Mucosa of rectum (tissue), 2 donors: ENCODE data around the gene TFR2.

Experiments used
- H3K27ac ChIP-seq, 2 donors: one replicate each; pipeline ENCODE4 v1.7.0; 2013; ENCODE audit warnings: inconsistent platforms in 2 of 2, low read depth in 2 of 2, low read length in 2 of 2
- H3K27me3 ChIP-seq, 2 donors: one replicate each; pipeline ENCODE4 v1.7.0; 2013; ENCODE audit warnings: low read length in 2 of 2; ENCODE audit not compliant: control insufficient read depth in 2 of 2, insufficient read depth in 2 of 2
- H3K36me3 ChIP-seq, 2 donors: one replicate each; pipeline ENCODE4 v1.7.0; 2013; ENCODE audit warnings: low read length in 2 of 2; ENCODE audit not compliant: control insufficient read depth in 2 of 2, insufficient read depth in 2 of 2
- H3K4me1 ChIP-seq, 2 donors: one replicate each; pipeline ENCODE4 v1.7.0; 2013; ENCODE audit warnings: low read length in 2 of 2, mild to moderate bottlenecking in 1 of 2; ENCODE audit not compliant: control insufficient read depth in 2 of 2, insufficient read depth in 2 of 2
- H3K4me3 ChIP-seq, 2 donors: one replicate each; pipeline ENCODE4 v1.7.0; 2013; ENCODE audit warnings: low read length in 2 of 2
- H3K9ac ChIP-seq, 2 donors: one replicate each; pipeline ENCODE4 v1.7.0; 2013; ENCODE audit warnings: low read length in 2 of 2, low read depth in 1 of 2, mild to moderate bottlenecking in 1 of 2
- H3K9me3 ChIP-seq, 2 donors: one replicate each; pipeline ENCODE4 v1.7.0; 2013; ENCODE audit warnings: low read length in 2 of 2; ENCODE audit not compliant: control insufficient read depth in 2 of 2
- donor health status: healthy.
- donor health status: Normal muscosa, but diverticular disease.

Gene TFR2

DNA sequence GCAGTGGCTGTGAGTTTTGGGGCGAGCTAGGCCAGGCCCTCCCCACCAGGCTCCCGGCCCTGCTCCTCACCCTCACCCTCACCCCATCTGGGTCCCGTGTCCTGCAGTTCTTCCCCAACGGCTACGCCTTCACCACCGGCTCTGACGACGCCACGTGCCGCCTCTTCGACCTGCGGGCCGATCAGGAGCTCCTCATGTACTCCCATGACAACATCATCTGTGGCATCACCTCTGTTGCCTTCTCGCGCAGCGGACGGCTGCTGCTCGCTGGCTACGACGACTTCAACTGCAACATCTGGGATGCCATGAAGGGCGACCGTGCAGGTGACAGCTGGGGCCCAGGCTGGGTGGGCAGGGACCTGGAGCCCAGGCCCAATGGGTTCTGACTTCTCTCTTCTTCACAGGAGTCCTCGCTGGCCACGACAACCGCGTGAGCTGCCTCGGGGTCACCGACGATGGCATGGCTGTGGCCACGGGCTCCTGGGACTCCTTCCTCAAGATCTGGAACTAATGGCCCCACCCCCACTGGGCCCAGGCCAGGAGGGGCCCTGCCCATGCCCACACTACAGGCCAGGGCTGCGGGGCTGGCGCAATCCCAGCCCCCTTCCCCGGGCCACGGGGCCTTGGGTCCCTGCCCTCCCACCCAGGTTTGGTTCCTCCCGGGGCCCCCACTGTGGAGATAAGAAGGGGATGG, 37.1 kb upstream of the TFR2 start:
- no peaks in the 10 kb centered on the region for H3K27me3 ChIP-seq
- no peaks in the 10 kb centered on the region for H3K9me3 ChIP-seq
- H3K27ac ChIP-seq: no peak overlapping the region
- no peak overlapping the region for H3K4me3 ChIP-seq
- H3K9ac ChIP-seq: no peak overlapping the region
- H3K36me3 ChIP-seq: peaks cover 36 to 49% of the 10 kb centered on the region in 2 donors
- H3K4me1 ChIP-seq: peaks cover 3 to 17% of the 10 kb centered on the region in 2 donors

DNA sequence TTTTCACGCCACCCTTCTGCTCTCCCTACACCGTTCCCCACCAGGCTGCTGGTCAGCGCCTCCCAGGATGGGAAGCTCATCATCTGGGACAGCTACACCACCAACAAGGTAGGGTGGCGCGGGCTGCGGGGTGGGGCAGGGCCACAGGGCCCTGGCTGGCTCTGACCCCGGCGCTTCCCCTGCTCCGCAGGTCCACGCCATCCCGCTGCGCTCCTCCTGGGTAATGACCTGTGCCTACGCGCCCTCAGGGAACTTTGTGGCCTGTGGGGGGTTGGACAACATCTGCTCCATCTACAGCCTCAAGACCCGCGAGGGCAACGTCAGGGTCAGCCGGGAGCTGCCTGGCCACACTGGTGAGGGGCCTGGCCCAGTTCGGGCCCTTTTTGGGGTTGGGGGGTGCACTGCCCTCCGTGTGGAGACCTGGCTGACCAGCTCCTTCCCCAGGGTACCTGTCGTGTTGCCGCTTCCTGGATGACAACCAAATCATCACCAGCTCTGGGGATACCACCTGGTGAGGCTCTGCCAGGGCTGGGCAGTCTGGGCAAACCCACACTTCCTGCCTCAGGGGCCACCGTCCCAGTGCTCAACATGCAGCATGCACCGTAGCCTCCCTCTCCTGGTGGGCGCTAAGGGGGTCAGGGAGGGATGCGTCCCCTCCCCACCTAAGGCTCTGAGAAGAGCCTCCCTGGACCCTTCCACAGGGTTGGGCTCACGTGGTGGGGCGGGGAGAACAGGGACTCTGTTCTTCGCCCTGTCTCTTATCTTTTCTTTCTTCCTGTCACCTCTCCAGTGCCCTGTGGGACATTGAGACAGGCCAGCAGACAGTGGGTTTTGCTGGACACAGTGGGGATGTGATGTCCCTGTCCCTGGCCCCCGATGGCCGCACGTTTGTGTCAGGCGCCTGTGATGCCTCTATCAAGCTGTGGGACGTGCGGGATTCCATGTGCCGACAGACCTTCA, 36.2 kb upstream of the TFR2 start:
- Histone ChIP-seq H3K4me1 (peaks cover 6 to 23% of the 10 kb centered on the region in 2 donors), H3K9ac (no peak overlapping the region), H3K27me3 (no peaks in the 10 kb centered on the region), H3K4me3 (no peak overlapping the region), H3K27ac (no peak overlapping the region), H3K36me3 (peaks cover 31 to 42% of the 10 kb centered on the region in 2 donors), H3K9me3 (no peaks in the 10 kb centered on the region)

DNA sequence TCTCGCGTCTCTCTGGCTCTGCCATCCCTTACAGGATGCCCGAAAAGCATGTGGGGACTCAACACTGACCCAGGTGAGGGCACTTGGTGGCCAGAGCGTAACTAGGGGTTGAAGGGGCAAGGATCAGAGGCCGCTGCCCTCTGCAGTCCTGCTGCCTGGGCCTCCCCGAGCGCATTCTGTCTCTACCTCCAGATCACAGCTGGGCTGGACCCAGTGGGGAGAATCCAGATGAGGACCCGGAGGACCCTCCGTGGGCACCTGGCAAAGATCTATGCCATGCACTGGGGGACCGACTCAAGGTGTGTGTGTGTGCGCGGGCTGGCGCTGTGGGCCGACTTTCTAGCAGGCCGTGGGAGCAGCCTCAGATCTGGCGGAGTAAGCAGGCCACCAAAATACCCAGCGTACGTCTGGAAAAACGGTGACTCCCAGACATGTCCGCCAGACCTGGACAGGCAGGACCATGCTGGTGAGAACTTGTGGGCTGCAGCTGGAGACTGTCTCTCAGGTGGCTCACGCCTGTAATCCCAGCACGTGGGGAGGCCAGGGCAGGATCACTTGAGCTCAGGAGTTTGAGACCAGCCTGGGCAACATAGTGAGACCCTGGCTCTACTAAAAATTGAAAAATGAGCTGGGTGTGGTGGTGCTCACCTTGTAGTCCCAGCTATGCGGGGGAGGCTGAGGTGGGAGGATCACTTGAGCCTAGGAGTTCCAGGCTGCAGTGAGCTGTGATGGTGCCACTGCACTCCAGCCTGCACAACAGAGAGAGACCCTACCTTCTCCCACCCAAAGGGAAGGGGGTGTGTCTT, 35.4 kb upstream of the TFR2 start:
- H3K4me1 ChIP-seq: peaks cover 6 to 23% of the 10 kb centered on the region in 2 donors
- peak overlapping the region; percentile 97 to 99 for H3K27ac ChIP-seq
- peaks cover 24 to 35% of the 10 kb centered on the region in 2 donors for H3K36me3 ChIP-seq
- H3K27me3 ChIP-seq: no peaks in the 10 kb centered on the region
- H3K9ac ChIP-seq: peak overlapping the region in 1 of 2 donors; percentile 5
- no peaks in the 10 kb centered on the region for H3K9me3 ChIP-seq
- H3K4me3 ChIP-seq: peak overlapping the region in 1 of 2 donors; percentile 33

DNA sequence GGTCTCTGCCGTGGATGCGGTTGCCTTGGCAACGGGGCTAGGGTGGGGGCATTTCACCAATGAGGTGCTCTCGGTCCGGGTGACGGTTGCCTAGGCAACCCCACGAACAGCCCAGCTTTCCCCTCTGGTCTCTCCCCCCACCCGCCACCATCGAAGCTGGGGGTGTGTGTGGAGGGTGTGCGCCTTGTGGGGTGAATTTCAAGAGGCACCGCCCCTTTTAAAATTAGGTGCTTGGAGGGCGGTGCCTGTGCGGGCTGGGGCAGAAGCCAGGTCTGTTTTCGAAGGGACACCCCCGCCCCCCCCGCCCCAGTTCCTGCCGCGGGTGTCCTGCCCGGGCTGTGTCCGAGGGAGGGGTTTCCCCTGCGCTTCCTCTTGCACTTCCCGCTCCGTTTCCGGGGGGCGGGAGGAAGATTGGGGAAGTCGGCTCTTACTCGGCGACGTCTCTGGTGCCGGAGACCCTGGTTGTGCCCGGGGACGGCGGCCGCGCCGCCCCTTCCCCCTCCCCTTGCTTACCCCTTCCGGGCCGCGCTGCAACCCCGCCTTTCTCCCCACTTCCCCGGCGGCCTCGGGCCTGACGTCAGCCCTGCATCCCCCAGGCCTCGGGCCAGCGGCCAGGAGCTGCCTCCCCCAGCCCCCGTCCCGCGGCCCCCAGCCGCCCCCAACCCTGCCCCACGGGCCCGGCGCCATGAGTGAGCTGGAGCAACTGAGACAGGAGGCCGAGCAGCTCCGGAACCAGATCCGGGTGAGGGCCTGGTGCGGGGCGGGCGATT, 34.4 kb upstream of the TFR2 start:
- Histone ChIP-seq H3K4me3 (peak overlapping the region; percentile 85 to 89), H3K4me1 (peaks cover 6 to 23% of the 10 kb centered on the region in 2 donors), H3K9ac (peak overlapping the region in 1 of 2 donors; percentile 47), H3K27ac (peak overlapping the region; percentile 97 to 99), H3K36me3 (peaks cover 21 to 32% of the 10 kb centered on the region in 2 donors), H3K9me3 (no peaks in the 10 kb centered on the region), H3K27me3 (no peaks in the 10 kb centered on the region)

DNA sequence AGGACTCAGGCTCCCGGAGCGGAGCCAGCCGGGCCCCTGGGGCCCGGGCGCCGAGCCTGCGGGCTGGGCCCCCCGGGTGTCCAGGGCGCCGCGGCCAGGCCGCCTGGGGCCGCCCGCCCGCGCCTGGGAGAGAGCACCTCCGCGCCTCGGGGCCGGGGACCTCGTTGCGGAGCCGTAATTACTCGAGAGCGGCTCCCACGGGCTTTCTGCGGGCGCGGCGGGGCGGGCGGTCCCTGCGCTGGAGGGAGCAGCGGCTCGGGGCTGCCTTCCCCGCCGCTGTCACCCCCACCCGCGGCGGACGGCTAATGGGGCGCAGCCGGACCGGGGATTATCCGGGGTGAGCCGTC, 33.7 kb upstream of the TFR2 start:
- Histone ChIP-seq H3K27ac (peak overlapping the region; percentile 97 to 99), H3K9me3 (no peaks in the 10 kb centered on the region), H3K36me3 (peaks cover 21 to 29% of the 10 kb centered on the region in 2 donors), H3K27me3 (no peaks in the 10 kb centered on the region), H3K4me3 (peak overlapping the region; percentile 85 to 89), H3K4me1 (peaks cover 6 to 23% of the 10 kb centered on the region in 2 donors), H3K9ac (peak overlapping the region; percentile 79 to 97)

DNA sequence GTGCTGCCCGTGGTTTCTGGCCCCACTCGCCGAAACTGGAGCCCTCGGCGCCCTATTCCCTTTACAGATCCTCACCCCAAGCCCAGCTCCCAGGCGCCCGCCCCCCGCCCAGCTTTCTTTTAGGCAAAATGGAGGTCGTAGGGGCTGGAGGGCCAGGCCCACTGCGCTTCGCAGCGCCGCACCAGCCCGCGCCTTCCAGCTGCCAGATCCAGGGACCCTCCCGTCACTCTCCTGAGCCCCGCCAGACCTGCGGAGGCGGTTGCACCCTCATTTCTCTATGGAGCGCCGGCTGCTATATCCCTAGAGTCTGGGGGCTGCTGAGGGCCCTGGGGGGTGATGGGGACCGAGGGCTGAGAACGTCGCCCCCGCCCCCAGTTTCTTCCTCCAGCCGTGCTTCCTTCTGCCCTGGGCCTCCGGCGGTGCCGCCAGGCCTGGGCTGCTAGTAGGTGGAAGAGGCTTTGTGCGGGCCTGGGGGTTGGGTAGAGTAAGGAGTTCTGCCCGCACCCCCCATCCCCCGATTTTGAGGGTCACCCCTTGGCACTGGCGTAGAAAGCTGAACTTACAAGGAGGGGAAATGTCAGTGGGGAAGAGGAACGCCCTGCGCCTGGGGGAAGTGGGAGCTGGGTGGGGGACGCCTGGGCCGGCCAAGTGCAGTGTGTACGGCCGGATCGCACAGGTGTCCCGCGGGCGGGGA, 33.2 kb upstream of the TFR2 start:
- Histone ChIP-seq H3K9me3 (no peaks in the 10 kb centered on the region), H3K27ac (peak overlapping the region; percentile 97 to 99), H3K4me3 (peak overlapping the region; percentile 85 to 89), H3K36me3 (peaks cover 21 to 27% of the 10 kb centered on the region in 2 donors), H3K27me3 (no peaks in the 10 kb centered on the region), H3K4me1 (peaks cover 6 to 20% of the 10 kb centered on the region in 2 donors), H3K9ac (peak overlapping the region; percentile 79 to 97)

DNA sequence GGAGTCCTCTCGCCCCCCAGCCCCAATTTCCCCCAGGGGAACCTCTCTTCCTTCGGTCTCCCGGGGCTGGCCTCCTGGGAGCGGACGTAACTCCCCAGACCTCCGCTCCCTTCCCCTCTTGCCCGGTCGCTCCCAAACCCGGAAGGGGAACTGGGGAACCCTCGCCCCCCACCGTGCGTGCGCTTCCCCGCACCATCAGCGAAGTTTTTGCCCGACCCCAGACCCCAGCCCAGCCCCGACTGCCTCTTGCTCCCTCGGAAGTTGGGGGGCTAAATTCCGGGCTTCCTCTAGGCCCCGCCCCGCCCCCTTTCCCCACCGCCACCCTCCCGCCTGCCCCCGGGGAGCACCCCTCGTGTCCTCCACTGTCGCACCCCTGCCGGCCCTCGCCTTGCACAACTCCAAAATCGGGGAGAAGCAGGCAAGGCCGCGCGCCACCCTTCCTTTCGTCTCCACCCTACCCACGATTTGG, 32.6 kb upstream of the TFR2 start:
- Histone ChIP-seq H3K27ac (peak overlapping the region; percentile 97 to 99), H3K36me3 (peaks cover 21 to 23% of the 10 kb centered on the region in 2 donors), H3K9ac (peak overlapping the region; percentile 96 to 97), H3K9me3 (no peaks in the 10 kb centered on the region), H3K27me3 (no peaks in the 10 kb centered on the region), H3K4me3 (peak overlapping the region; percentile 85 to 89), H3K4me1 (peaks cover 6 to 14% of the 10 kb centered on the region in 2 donors)

DNA sequence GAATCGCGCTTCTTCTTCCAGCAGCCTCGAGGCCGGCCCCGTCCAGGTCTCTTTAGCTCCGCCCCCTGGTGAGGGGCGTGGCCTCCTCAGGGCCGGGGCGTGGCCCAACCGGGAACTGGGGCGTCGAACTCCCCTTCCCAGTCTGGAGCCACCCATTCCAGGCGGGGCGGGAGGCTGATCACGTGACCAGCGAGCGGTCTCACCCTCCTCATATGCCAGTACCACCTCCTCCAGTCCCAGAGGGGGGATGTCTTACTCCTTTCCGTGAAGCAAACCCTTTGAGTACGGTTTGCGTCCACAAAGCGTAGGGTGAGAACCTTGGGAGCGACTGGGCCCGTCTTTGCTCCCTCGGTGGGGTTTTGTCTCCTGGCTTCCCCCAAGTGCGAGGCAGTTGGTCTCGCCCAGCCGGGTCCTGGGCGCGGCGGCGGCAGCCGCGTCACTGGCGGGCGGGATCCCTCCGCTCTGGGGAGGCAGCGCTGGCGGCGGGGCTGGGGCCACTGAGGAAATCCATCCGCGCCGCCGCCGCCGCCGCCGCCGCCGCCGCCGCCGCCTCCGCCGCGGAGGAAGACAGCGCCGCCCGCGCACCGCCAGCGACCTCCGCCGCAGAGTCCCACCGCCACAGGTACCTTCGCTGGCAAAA, 32.1 kb upstream of the TFR2 start, which contains the start of gene GNB2:
Gene GNB2, plus strand, starts transcription at position 439 of the 640 bp plus-strand sequence. CDS start 2,526 bp downstream, outside the sequence.
- peak within 1 kb of the TSS; percentile 97 to 99 for H3K27ac ChIP-seq
- H3K27me3 ChIP-seq: no peaks in the 10 kb centered on the region
- H3K9ac ChIP-seq: peak within 1 kb of the TSS; percentile 96 to 97
- H3K4me3 ChIP-seq: peak within 1 kb of the TSS; percentile 85 to 89
- no peaks in the 10 kb centered on the region for H3K9me3 ChIP-seq
- peaks cover 6 to 11% of the 10 kb centered on the region in 2 donors for H3K4me1 ChIP-seq
- H3K36me3 ChIP-seq: peaks cover 18 to 21% of the 10 kb centered on the region in 2 donors
